CD4-positive, alpha-beta T cell treated with Interleukin-1 beta for 1 hour (primary cell): ENCODE results near the gene TIMM17B.

Experiments used
- DNase-seq, 2 donors: peaks; one replicate each; pipeline ENCODE4 v3.0.0-alpha.2; 2020 to 2022

The TIMM17B gene

DNA sequence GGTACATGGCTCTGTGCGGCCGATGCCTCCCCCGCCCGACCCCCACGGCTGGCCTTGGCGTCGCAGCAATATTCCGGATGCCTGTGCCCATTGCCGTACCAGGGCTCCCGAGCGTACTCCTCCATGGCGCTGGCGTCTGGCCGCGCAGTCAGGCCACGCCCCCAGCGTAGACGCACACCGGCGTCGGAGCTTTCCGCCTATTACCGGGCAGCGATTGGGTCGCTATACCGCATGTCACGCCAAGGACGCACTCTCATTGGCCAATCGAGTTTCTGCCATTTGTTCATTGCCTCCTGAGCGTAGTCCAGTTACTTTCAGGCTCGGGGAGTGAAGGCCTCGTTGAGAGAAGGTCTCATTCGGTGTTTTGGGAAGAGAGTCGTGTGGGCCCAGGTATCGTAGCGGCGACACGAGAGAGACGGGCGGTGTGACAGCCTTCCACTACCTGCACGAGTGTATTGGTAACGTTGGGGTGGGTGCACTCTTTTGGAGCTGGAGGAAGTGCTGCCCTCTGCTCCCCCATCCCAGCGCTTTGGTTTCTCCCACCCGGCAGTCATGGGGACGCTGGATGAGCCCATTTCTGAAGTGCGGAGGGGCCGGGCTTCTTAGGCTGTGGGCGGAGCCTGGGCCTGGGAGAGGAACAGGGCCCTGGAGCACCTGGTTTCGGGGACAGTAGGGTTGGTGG lies at the start of gene TIMM17B, which contains the start of gene PQBP1:
TIMM17B (minus strand) TSS at position 144 of the 682 bp plus-strand sequence; CDS start at position 125, 19 bp downstream.
PQBP1 (plus strand) TSS at position 306 of the 682 bp plus-strand sequence. CDS start 580 bp downstream, outside the sequence.
- peak; percentile 92 to 93 for DNase-seq

DNA sequence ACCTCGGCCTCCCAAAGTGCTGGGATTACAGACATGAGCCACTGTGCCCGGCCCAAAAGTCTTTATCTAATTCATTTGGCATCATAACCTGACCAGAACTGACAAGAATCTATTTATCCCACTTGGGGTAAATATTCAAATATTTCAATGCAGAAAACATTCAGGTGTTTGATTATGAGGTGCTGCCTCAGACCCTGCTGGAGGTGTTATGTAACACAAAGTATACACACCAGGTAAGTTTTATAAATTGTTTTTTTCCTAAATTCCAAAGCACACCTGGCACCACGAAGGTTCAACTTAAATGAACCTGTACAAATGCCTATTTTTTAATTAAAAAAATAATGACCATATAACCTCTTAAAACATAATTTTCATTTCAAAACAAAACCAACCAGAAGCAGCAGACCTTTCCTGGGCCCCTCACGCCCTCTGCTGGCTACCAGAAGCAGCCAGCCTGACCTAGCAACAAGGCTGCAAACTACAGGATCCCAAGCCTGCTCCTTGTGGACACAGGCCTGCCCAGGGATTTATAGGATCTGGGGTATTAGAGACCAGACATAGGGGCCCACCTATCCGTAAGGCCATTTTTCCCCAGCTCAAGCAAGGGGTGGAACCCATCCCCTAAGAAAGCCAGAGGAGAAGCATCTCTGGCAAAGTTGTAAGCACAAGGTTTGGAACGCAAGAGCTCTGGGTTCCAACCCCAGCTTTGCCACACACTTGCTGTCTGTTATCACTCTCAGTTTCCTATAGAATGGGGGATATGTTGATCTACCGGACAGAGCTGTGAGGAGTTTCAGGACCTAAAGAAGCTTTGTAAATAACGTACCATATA lies 48.2 kb upstream of the TIMM17B start:
- peak; percentile 58 to 64 for DNase-seq

DNA sequence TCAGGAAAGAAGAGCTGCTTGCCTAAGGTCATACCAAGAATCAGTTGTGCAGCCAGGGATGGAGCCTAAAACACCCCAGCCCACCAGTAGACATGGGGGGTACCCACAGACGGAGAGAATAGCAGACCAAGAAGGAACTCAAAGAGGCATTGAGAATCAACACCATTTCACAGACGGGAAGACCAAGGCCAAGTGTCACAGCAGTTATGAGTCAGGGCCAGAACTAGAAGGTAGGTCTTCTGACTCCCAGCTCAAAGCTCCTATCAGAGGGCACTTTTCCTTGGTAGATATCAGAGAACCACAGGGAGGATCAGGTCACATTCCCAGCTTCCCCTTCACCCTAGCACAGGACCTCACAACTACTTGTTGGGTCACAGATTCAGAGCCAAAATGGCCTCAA lies 45.3 kb upstream of the TIMM17B start:
- no peak for DNase-seq

DNA sequence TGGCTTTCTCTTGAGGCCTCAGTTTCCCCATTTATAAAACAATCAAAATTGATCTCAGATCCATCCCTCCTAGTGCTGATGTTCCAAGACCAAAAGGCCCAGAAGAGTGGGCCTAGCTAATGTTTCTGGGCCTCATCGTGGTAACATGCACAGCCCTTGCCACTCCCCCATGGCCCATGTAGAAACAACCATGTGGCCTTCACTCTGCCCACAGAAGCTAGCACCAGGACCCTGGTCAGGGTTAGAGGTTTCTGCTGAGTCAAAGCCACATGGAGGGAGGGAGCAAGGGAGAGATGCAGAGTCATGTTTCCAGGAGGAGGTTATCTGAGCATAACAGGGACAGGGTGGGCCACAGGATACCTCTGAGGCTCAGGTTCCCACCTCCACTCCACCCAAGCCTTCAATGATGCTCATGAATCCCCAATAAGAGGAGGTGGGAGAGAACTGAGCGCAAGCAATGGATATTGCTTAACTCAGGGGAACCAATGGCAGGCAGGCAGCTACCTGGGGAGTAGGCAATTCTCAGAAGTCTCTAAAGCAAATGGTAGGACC lies 42.9 kb upstream of the TIMM17B start:
- DNase-seq = no peak

GRCh38 chrX:48939524-48940228 lies 42.1 kb upstream of the TIMM17B start:
- peak; percentile 50 to 59 for DNase-seq

DNA sequence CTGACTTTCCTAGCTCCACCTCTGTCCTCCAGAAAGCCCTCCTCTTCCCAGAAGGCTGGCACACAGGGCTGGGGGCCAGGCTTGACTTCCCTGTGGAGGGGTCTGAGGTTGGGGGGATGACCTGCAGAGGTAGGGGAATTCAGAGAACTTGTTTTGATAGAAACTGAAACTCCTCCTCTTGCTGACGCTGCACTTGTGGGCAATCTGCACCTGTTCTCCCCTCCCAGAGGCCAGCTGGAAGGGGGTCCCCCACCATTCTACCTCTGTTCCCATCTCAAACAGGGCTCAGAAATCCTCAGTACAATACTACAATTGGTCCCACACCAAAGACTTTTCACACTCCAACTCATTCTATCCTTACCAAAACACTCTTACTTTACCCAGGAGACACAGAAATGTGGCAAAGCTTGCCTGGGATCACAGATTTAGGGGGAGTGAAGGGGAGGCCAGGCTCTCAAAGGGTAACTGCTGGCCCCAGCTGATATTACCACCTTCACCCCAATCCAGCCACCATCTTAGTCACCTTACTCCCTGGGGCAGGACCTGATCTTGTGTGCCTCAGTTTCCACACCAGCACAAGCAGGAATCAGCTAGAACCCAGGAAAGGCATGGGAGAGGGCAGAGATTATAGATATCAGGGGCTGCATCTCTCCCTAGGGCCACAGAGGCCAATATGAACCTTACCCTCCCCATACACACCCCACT lies 41.3 kb upstream of the TIMM17B start:
- peak; percentile 84 to 89 for DNase-seq

- peak; percentile 90 to 94 for DNase-seq
These were observed 39.7 kb upstream of the TIMM17B start for GRCh38 chrX:48937054-48937907.

DNA sequence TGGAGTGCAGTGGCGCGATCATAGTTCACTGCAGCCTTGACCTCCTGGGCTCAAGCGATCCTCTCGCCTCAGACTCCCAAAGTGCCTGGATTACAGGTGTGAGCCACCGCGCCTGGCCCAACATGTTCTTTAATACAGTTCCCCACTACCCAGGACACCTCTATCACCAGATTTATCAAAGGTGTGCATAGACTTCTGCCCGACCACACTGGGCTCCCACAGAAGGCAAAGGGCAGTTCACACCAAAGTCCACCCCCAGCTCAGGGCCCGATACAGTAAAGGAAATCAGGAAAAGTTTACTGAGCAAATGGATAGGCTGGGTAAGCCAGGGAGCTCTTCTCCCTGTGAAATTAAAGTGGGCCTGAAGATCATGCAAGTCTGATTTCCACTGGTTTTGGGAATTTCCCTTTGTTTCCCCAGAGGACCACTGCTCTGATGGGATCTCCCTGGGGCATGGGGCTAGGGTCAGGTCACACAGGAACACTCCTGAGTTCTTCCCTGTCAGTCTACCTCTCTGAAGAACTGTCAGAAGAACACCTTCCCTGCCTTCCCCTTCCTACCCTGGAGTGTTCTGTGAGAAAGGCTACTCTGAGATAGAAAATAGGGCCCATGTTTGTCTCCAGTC lies 39.0 kb upstream of the TIMM17B start:
- no peak for DNase-seq

DNA sequence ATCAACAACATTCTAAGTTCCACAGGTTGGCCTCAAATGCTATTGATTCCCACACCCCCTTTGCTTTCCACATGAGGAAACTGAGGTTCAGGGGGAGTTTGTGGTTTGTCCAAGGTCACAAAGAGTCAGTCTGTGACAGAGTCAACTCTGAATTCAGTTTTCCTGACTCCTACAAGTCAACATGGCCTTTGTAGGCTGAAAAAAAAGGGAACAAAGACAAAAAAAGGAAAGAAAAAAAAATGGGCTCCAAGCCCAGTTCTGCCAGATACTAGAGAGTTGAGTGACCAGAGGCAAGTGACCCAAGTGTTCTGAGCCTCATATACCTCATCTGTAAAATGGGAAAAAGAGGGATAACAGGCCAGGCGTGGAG lies 37.7 kb upstream of the TIMM17B start:
- DNase-seq = no peak

GRCh38 chrX:48934581-48935300 lies 37.2 kb upstream of the TIMM17B start:
- peak; percentile 66 to 76 for DNase-seq

GRCh38 chrX:48933757-48934156 lies 36.2 kb upstream of the TIMM17B start:
- no peak for DNase-seq

GRCh38 chrX:48927736-48928382 lies 30.3 kb upstream of the TIMM17B start:
- no peak for DNase-seq

DNA sequence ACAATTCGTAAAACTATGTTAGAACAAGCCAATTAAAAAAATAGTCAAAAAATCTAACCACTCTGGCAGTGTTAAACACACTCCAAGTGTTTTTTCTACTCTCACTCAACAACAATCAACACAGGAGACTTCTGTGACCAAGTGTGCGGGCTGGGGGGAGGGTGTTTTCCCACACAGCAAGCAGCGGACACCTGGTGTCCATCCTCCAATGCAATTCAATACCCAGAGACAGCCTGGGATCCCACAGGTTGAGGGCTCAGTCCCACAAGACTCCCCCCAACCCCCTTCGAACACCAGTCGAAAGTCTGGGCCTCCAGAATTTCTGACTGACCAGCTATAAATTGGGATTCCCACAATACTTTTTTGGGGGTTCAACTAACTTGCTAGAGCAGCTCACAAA lies 29.6 kb upstream of the TIMM17B start:
- DNase-seq = no peak

GRCh38 chrX:48924270-48924669 lies 26.7 kb upstream of the TIMM17B start:
- DNase-seq = no peak

GRCh38 chrX:48923771-48924170 lies 26.2 kb upstream of the TIMM17B start:
- no peak for DNase-seq

DNA sequence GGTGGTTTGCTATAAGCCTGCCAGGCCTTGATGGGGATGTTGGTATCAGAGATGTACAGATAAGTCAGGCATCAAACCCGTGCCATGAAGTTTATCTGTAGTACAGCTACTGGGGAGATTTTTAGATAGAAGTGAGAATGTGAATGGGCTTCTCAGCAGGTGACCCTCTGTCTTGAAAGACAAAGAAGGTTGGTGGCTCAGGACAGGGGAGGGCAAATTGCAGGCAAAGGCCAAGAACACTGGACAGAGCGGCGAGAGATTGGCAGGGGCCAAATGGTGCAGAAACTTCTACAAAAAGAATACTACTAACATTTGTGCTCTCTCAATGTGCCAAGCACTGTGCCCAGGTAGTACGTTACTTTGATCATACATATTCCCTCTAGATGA lies 23.1 kb upstream of the TIMM17B start:
- no peak for DNase-seq

- DNase-seq = peak; percentile 34 to 50
These were observed 22.6 kb upstream of the TIMM17B start for GRCh38 chrX:48919947-48920717.

- DNase-seq = peak; percentile 53 to 54
These were observed 21.8 kb upstream of the TIMM17B start for GRCh38 chrX:48919360-48919841.
